ENCODE data around the gene AK9. TPM values are rescaled to one million over a fixed set of nuclear protein-coding genes. Genes with fewer than 3 reads are reported as not detected.

The AK9 gene
- total and polyA plus RNA-seq, 2 of the 8 experiments (the other 6 are each of a cell fraction or from before 2014, with no cell fraction given) = 1.8 to 2.2 TPM

DNA sequence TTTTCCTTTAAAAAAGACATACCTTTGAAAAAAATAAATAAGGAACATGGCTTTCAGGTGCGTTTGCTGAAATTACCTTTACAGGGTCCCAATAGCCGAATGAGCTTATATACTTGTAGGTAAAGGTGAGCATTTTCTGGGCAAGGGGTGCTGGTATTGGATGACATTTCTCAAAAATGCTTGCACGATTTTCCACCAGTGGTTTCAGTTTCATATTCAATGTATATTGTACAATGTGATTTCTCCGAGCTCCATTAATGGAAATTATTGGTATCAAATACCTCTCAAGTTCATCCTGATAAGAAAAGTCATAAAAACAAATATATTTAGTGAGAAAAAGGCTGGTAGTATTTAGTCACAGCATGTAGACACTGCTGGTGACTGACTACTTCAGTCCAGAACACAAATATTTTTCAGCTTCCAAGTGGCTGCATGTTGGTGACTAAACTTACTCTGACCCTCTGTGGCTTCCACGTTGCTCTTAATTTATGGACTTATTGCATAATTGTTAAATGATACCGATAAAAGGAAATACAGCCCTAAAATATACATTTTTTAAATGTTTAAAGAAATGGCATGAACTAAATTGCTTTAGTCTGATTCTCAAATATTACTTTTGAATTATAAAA, 175.1 kb downstream of the AK9 start (continued):
- no peak for TF ChIP-seq SAP30 (IDR thresholded peaks at IDR 0.05; ENCODE audit: insufficient read depth, insufficient replicate concordance, low read length)
